OCI-LY7 (cell line): ENCODE measurements around the gene KCNQ5. TPM values are rescaled to one million over a fixed set of nuclear protein-coding genes. Genes with fewer than 3 reads are reported as not detected.

Experiments used
- BruUV-seq: library from RNA; stranded (reverse); fragments of 400-500 nt; replicated peaks from 2 replicates; lab custom pipeline; 2021; lab: Mats Ljungman, UMichigan
- CTCF ChIA-PET: fragments of 300-600 bp; sonication (Branson Sonifier 250); formaldehyde crosslinking; loops from one replicate; lab custom pipeline; 2022; ENCODE audit warnings: antibody characterized with exemption; ENCODE audit not compliant: unreplicated experiment; lab: Charles Lee
- POLR2A ChIA-PET: fragments of 300-600 bp; sonication (Branson Sonifier 250); formaldehyde crosslinking; loops from one replicate; lab custom pipeline; 2022; ENCODE audit warnings: antibody characterized with exemption; lab: Charles Lee
- DNase-seq: peaks from one replicate; pipeline ENCODE4 v3.0.0-alpha.2; 2015; ENCODE audit warnings: low spot score
- H2AFZ ChIP-seq: fragments of 200-600 bp; sonication (generic), shearing (Covaris generic); 2 replicates; pipeline ENCODE4 v1.6.1; 2014; ENCODE audit warnings: mild to moderate bottlenecking, antibody characterized with exemption, low read length, moderate library complexity
- H3K27ac ChIP-seq: fragments of 200-600 bp; sonication (generic); 2 replicates; pipeline ENCODE4 v1.5.1; 2014; ENCODE audit warnings: mixed run types, low read depth, mild to moderate bottlenecking, moderate library complexity, low read length, inconsistent platforms; ENCODE audit not compliant: poor library complexity, severe bottlenecking
- H3K36me3 ChIP-seq: fragments of 200-600 bp; sonication (generic); 2 replicates; pipeline ENCODE4 v1.6.1; 2014; ENCODE audit warnings: mild to moderate bottlenecking, antibody characterized with exemption, low read length, moderate library complexity, mixed read lengths; ENCODE audit not compliant: insufficient read depth
- H3K4me1 ChIP-seq: fragments of 200-600 bp; sonication (generic); 2 replicates; pipeline ENCODE4 v1.5.1; 2014; ENCODE audit warnings: mild to moderate bottlenecking, low read length; ENCODE audit not compliant: insufficient read depth, poor library complexity, severe bottlenecking
- H3K4me2 ChIP-seq: fragments of 200-600 bp; sonication (generic); 2 replicates; pipeline ENCODE4 v1.6.1; 2014; ENCODE audit warnings: mild to moderate bottlenecking, low read length
- H3K4me3 ChIP-seq: fragments of 200-600 bp; sonication (generic); 2 replicates; pipeline ENCODE4 v1.5.1; 2014; ENCODE audit warnings: mild to moderate bottlenecking, low read depth, low read length; ENCODE audit not compliant: poor library complexity, severe bottlenecking
- H3K79me2 ChIP-seq: fragments of 200-600 bp; sonication (generic); 2 replicates; pipeline ENCODE4 v1.6.1; 2016; ENCODE audit warnings: low read depth, mild to moderate bottlenecking, low read length, moderate library complexity, mixed read lengths; ENCODE audit not compliant: insufficient read depth
- H3K9me2 ChIP-seq: fragments of 200-600 bp; sonication (generic); 2 replicates; pipeline ENCODE4 v1.6.1; 2016; ENCODE audit warnings: mild to moderate bottlenecking, low read length, mixed read lengths; ENCODE audit not compliant: insufficient read depth
- H3K9me3 ChIP-seq: fragments of 200-600 bp; sonication (generic); 2 replicates; pipeline ENCODE4 v1.6.1; 2014; ENCODE audit warnings: mild to moderate bottlenecking, mixed run types, low read length, mixed read lengths
- H4K20me1 ChIP-seq: fragments of 200-600 bp; sonication (generic); 2 replicates; pipeline ENCODE4 v1.6.1; 2014; ENCODE audit warnings: mild to moderate bottlenecking, antibody characterized with exemption, low read length, moderate library complexity, mixed read lengths; ENCODE audit not compliant: insufficient read depth
- EZH2phosphoT487 ChIP-seq: fragments of 200-600 bp; sonication (generic); IDR thresholded peaks from 2 replicates; pipeline ENCODE4 v1.6.1; 2018; ENCODE audit warnings: low read depth, borderline replicate concordance, mild to moderate bottlenecking, mixed run types, antibody characterized with exemption, low read length, moderate library complexity, mixed read lengths
- intact Hi-C: fragments of 100-400 bp; cut with micrococcal nuclease; formaldehyde crosslinking; loops from one replicate; pipeline ENCODE4 v1.10.0; 2022; ENCODE audit not compliant: unreplicated experiment
- total RNA-seq, 2 experiments: library from RNA; depleted of rRNA in 1 of 2; stranded (reverse); fragments of >200 nt in 1 of 2; shearing (Covaris generic) in 1 of 2; gene quantifications; 2 replicates each; pipeline ENCODE4 v1.2.3, GENCODE V29; 2014 to 2022
- TF ChIP-seq, protein P1 (sequence below): fragments of 200-600 bp; sonication (generic); conservative IDR thresholded peaks from 2 replicates; pipeline ENCODE4 v1.5.1; 2014; ENCODE audit warnings: mild to moderate bottlenecking, antibody characterized with exemption, low read length, moderate library complexity, mixed read lengths

Gene KCNQ5
- total RNA-seq, 2 experiments from 2014 or later, result 26.1 to 29.7 TPM

DNA sequence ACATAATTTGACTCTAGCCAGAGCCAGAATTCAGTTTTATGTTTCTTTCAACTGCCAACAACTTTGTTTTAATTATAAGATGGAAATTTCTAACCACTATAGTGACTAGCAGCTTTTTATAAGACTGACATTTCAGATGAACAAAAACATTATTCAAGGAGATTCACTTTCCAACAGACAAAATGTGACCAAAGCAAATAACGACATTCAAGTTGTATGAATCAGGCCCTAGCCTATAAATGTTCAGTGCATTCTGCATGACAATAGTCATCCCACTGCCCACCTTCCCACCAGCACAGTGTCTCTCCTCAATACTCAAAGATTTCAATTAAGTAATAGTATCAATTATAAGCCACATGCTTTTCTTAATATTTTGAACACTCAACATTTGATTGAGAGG, 402.7 kb downstream of the KCNQ5 start:
- no peaks in the 10 kb centered on the region for H3K9me2 ChIP-seq
- TF ChIP-seq EZH2phosphoT487, result no peak
- TF ChIP-seq, protein P1, sequence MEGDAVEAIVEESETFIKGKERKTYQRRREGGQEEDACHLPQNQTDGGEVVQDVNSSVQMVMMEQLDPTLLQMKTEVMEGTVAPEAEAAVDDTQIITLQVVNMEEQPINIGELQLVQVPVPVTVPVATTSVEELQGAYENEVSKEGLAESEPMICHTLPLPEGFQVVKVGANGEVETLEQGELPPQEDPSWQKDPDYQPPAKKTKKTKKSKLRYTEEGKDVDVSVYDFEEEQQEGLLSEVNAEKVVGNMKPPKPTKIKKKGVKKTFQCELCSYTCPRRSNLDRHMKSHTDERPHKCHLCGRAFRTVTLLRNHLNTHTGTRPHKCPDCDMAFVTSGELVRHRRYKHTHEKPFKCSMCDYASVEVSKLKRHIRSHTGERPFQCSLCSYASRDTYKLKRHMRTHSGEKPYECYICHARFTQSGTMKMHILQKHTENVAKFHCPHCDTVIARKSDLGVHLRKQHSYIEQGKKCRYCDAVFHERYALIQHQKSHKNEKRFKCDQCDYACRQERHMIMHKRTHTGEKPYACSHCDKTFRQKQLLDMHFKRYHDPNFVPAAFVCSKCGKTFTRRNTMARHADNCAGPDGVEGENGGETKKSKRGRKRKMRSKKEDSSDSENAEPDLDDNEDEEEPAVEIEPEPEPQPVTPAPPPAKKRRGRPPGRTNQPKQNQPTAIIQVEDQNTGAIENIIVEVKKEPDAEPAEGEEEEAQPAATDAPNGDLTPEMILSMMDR, result no peak
- no peak overlapping the region for H2AFZ ChIP-seq
- no peaks in the 10 kb centered on the region for H4K20me1 ChIP-seq
- H3K79me2 ChIP-seq, result no peaks in the 10 kb centered on the region
- POLR2A ChIA-PET, result no interaction called here
- H3K9me3 ChIP-seq, result no peaks in the 10 kb centered on the region
- no peaks in the 10 kb centered on the region for H3K4me1 ChIP-seq
- H3K4me2 ChIP-seq, result no peak overlapping the region
- DNase-seq, result no peak
- no peak overlapping the region for H3K27ac ChIP-seq
- intact Hi-C loops, result no loop called here
- no peak overlapping the region for H3K4me3 ChIP-seq
- CTCF ChIA-PET, result no interaction called here
- BruUV-seq, result no TSS peak
- H3K36me3 ChIP-seq, result no peaks in the 10 kb centered on the region

DNA sequence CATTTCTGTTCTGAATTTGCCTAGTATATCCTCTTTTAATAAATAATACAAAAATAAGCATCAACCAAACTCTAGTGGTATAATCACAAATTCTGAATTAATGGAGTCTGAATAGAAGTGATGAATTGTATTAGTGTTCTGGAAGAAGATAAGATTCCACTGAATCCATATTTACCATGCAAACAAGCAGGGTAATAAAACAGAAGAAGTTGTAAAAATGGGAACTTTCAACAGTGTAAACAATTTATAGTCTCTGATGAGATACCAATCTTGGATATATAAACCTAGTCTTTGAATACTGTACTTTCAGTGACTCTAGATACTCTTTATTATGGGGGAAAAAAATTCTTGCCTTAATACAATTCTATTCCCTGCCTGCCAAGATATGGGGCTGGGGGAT, 405.8 kb downstream of the KCNQ5 start:
- Histone ChIP-seq H3K9me3 (no peaks in the 10 kb centered on the region), H3K4me2 (no peak overlapping the region), H3K79me2 (no peaks in the 10 kb centered on the region), H3K4me3 (no peak overlapping the region), H3K36me3 (no peaks in the 10 kb centered on the region), H4K20me1 (no peaks in the 10 kb centered on the region), H2AFZ (no peak overlapping the region), H3K27ac (no peak overlapping the region), H3K9me2 (no peaks in the 10 kb centered on the region), H3K4me1 (no peaks in the 10 kb centered on the region)
- BruUV-seq, result no TSS peak
- TF ChIP-seq, protein P1, result no peak
- no peak for TF ChIP-seq EZH2phosphoT487
- POLR2A ChIA-PET, result interaction anchor here (0.5 to 0.7 kb wide), 2 partner anchors 322 to 405 kb away, joined by 3 read pairs; no protein-coding TSS in a partner anchor
- DNase-seq, result no peak
- CTCF ChIA-PET, result interaction anchor here (0.6 kb wide), 1 partner anchor 303 kb away, joined by 3 read pairs; no protein-coding TSS in a partner anchor
- intact Hi-C loops, result no loop called here

DNA sequence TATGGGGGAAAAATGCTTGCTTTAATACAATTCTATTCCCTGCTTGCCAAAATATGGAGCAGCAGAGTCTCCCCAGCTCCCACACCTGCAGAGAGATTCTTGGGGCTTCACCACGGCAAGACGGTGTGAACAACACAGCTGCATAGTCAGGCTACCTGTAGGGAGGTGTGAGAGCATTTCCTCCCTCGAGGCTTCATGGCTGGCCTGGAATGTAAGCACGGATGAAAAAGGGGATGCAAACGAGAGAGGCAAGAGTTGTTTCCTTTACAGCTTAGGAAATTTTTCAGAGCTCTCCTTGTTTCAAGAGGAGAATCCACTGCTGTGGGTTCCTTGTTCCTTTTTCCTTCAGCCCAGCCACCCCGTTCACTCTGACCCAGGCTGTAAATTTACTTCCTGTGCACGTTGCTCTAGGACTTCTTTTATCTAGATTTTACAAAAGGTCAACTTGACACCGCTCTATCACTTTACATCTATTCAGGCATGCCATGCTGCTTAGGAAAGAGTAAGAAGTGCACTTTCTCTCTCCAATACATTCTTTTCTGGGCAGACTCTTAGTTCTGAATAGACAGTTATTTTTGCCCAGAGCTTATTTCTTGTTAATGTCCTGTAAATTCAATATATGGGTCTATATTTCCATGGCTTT, 406.4 kb downstream of the KCNQ5 start:
- H3K27ac ChIP-seq, result no peak overlapping the region
- H3K4me2 ChIP-seq, result no peak overlapping the region
- no TSS peak for BruUV-seq
- ChIA-PET CTCF (interaction anchor here (0.6 kb wide), 1 partner anchor 303 kb away, joined by 3 read pairs; no protein-coding TSS in a partner anchor), POLR2A (interaction anchor here (0.5 to 0.6 kb wide), 2 partner anchors 279 to 405 kb away, joined by 3 to 4 read pairs; no protein-coding TSS in a partner anchor)
- H3K36me3 ChIP-seq, result no peaks in the 10 kb centered on the region
- no peaks in the 10 kb centered on the region for H3K4me1 ChIP-seq
- TF ChIP-seq, protein P1, result no peak
- TF ChIP-seq EZH2phosphoT487, result no peak
- no peak for DNase-seq
- no peak overlapping the region for H3K4me3 ChIP-seq
- no peaks in the 10 kb centered on the region for H3K9me2 ChIP-seq
- intact Hi-C loops, result no loop called here
- H2AFZ ChIP-seq, result no peak overlapping the region
- H3K9me3 ChIP-seq, result no peaks in the 10 kb centered on the region
- H3K79me2 ChIP-seq, result no peaks in the 10 kb centered on the region
- no peaks in the 10 kb centered on the region for H4K20me1 ChIP-seq
